ENCODE measurements around the gene SLC16A13. TPM values are rescaled to one million over a fixed set of nuclear protein-coding genes. Genes with fewer than 3 reads are reported as not detected.

Gene SLC16A13
- total RNA-seq, 2 donors from 2014 or later, result 0.70 to 0.71 TPM

GRCh38 chr17:7068268-7068667 is 32.5 kb downstream of the SLC16A13 start:
- Histone ChIP-seq H3K9me3 (peaks cover 7 to 19% of the 10 kb centered on the region in 2 donors), H3K36me3 (no peaks in the 10 kb centered on the region), H3K4me3 (no peak overlapping the region), H3K27me3 (no peaks in the 10 kb centered on the region), H3K4me1 (no peaks in the 10 kb centered on the region), H3K27ac (no peak overlapping the region)
- no peak for DNase-seq (ENCODE audit: low spot score)
- TF ChIP-seq CTCF (IDR thresholded peaks at IDR 0.05), result no peak

- H3K27me3 ChIP-seq, result no peaks in the 10 kb centered on the region
- H3K4me1 ChIP-seq, result no peaks in the 10 kb centered on the region
- TF ChIP-seq CTCF (IDR thresholded peaks at IDR 0.05), result no peak
- peaks cover 7 to 19% of the 10 kb centered on the region in 2 donors for H3K9me3 ChIP-seq
- no peak overlapping the region for H3K27ac ChIP-seq
- no peaks in the 10 kb centered on the region for H3K36me3 ChIP-seq
- no peak for DNase-seq (ENCODE audit: low spot score)
- H3K4me3 ChIP-seq, result no peak overlapping the region
Measured at GRCh38 chr17:7070712-7071111, 34.9 kb downstream of the SLC16A13 start.

GRCh38 chr17:7072406-7072805 is 36.6 kb downstream of the SLC16A13 start:
- H3K4me1 ChIP-seq, result no peaks in the 10 kb centered on the region
- no peaks in the 10 kb centered on the region for H3K36me3 ChIP-seq
- H3K4me3 ChIP-seq, result no peak overlapping the region
- TF ChIP-seq CTCF (IDR thresholded peaks at IDR 0.05), result no peak
- H3K9me3 ChIP-seq, result peaks cover 7 to 19% of the 10 kb centered on the region in 2 donors
- no peak overlapping the region for H3K27ac ChIP-seq
- no peak for DNase-seq (ENCODE audit: low spot score)
- no peaks in the 10 kb centered on the region for H3K27me3 ChIP-seq

GRCh38 chr17:7074931-7075330 is 39.1 kb downstream of the SLC16A13 start:
- DNase-seq (ENCODE audit: low spot score), result no peak
- no peak for TF ChIP-seq CTCF (IDR thresholded peaks at IDR 0.05)
- Histone ChIP-seq H3K4me3 (no peak overlapping the region), H3K36me3 (no peaks in the 10 kb centered on the region), H3K27ac (no peak overlapping the region), H3K9me3 (no peaks in the 10 kb centered on the region), H3K27me3 (no peaks in the 10 kb centered on the region), H3K4me1 (no peaks in the 10 kb centered on the region)

- no peak for DNase-seq (ENCODE audit: low spot score)
Measured at GRCh38 chr17:7077911-7078546, 42.2 kb downstream of the SLC16A13 start.

More at GRCh38 chr17:7077911-7078546, 42.2 kb downstream of the SLC16A13 start:
- H3K27ac ChIP-seq, result no peak overlapping the region
- no peaks in the 10 kb centered on the region for H3K27me3 ChIP-seq
- no peaks in the 10 kb centered on the region for H3K36me3 ChIP-seq
- no peak overlapping the region for H3K4me3 ChIP-seq
- H3K4me1 ChIP-seq, result no peaks in the 10 kb centered on the region
- no peaks in the 10 kb centered on the region for H3K9me3 ChIP-seq
- TF ChIP-seq CTCF (IDR thresholded peaks at IDR 0.05), result no peak
